GM18498 (cell line): ENCODE results near the gene PPIG.
"Not testable (repeated sequence)": the region's sequence is repeated elsewhere in the genome, so short reads cannot be mapped to it uniquely, and the experiment has no call there.

Experiments
- ATAC-seq: cut with Tn5 transposase; IDR thresholded peaks from one replicate; pipeline ENCODE4 v1.9.1; 2021; ENCODE audit warnings: mild to moderate bottlenecking, moderate library complexity; ENCODE audit not compliant: unreplicated experiment

Gene PPIG

GRCh38 chr2:169584005-169584877 lies at the start of gene PPIG:
PPIG (plus strand) TSS chr2:169584351; CDS start chr2:169604042, 19,691 bp downstream.
- peak; percentile 92 for ATAC-seq

GRCh38 chr2:169539460-169539859 lies 44.7 kb upstream of the PPIG start:
- not testable (repeated sequence) for ATAC-seq

GRCh38 chr2:169540146-169540545 lies 44.0 kb upstream of the PPIG start:
- ATAC-seq = no peak

GRCh38 chr2:169542433-169542832 lies 41.7 kb upstream of the PPIG start:
- ATAC-seq = no peak

GRCh38 chr2:169546756-169547155 lies 37.4 kb upstream of the PPIG start:
- ATAC-seq = no peak

GRCh38 chr2:169561364-169561763 lies 22.8 kb upstream of the PPIG start:
- ATAC-seq = no peak

- ATAC-seq = not testable (repeated sequence)
These were observed 22.1 kb upstream of the PPIG start for GRCh38 chr2:169562084-169562483.

GRCh38 chr2:169562519-169562918 lies 21.6 kb upstream of the PPIG start:
- no peak for ATAC-seq

GRCh38 chr2:169565686-169566085 lies 18.5 kb upstream of the PPIG start:
- no peak for ATAC-seq

- no peak for ATAC-seq
These were observed 14.2 kb upstream of the PPIG start for GRCh38 chr2:169569948-169570347.

- ATAC-seq = not testable (repeated sequence)
These were observed 13.4 kb upstream of the PPIG start for GRCh38 chr2:169570752-169571151.

- ATAC-seq = no peak
These were observed 12.6 kb upstream of the PPIG start for GRCh38 chr2:169571571-169571970.

GRCh38 chr2:169572189-169572588 lies 12.0 kb upstream of the PPIG start:
- ATAC-seq = no peak

- ATAC-seq = no peak
These were observed 11.4 kb upstream of the PPIG start for GRCh38 chr2:169572821-169573159.

GRCh38 chr2:169573160-169573973 lies 10.8 kb upstream of the PPIG start, which contains the start of gene FASTKD1:
FASTKD1 (minus strand) TSS chr2:169573865; CDS start chr2:169572029, 1,836 bp downstream.
- peak; percentile 99 for ATAC-seq

- no peak for ATAC-seq
These were observed 10.2 kb upstream of the PPIG start for GRCh38 chr2:169573974-169574299.

- not testable (repeated sequence) for ATAC-seq
These were observed 9.6 kb upstream of the PPIG start for GRCh38 chr2:169574539-169574938.

GRCh38 chr2:169575264-169575663 lies 8.9 kb upstream of the PPIG start:
- ATAC-seq = not testable (repeated sequence)

GRCh38 chr2:169579044-169579443 lies 5.1 kb upstream of the PPIG start:
- ATAC-seq = no peak

- not testable (repeated sequence) for ATAC-seq
These were observed 1.4 kb upstream of the PPIG start for GRCh38 chr2:169582552-169583266.

- no peak for ATAC-seq
These were observed 633 bp upstream of the PPIG start for GRCh38 chr2:169583518-169583917.
